ENCODE measurements around the gene MAOB.

The MAOB gene

GRCh38 chrX:43716696-43717095, 165.6 kb downstream of the MAOB start:
- TF ChIP-seq CTCF (IDR thresholded peaks at IDR 0.05) = no peak
- peaks cover 26 to 29% (median 26%) of the 10 kb centered on the region in 3 donors for H3K36me3 ChIP-seq
- H3K9me3 ChIP-seq = peaks cover 0 to 10% (median 4%) of the 10 kb centered on the region in 3 donors
- H3K27me3 ChIP-seq = no peaks in the 10 kb centered on the region
- no peak overlapping the region for H3K27ac ChIP-seq
- no peaks in the 10 kb centered on the region for H3K4me1 ChIP-seq
- no peak overlapping the region for H3K4me3 ChIP-seq
- intact Hi-C loops (cut with DNase I; ENCODE audit: low total_unique reads) = no loop called here
- no peak for DNase-seq

Measured in tibial artery (tissue), 4 donors.